Breast epithelium (tissue), 4 donors: Measurements from ENCODE around the gene LIMCH1. TPM values are rescaled to one million over a fixed set of nuclear protein-coding genes. Genes with fewer than 3 reads are reported as not detected.

Experiments
- DNase-seq, 2 donors: peaks; one replicate each; pipeline ENCODE4 v3.0.0-alpha.2; 2019; ENCODE audit warnings: low spot score in 2 of 2
- H3K27ac ChIP-seq, 2 donors: fragments of 200-600 bp; sonication (generic) in 1 of 2; one replicate each; pipeline ENCODE4 v1.5.1; 2016 to 2019; ENCODE audit warnings: mild to moderate bottlenecking in 1 of 2
- H3K27me3 ChIP-seq, 2 donors: fragments of 200-600 bp; sonication (generic) in 1 of 2; one replicate each; pipeline versions ENCODE4 v1.5.1 to v1.6.0; 2017 to 2019; ENCODE audit warnings: control low read depth in 1 of 2, mild to moderate bottlenecking in 1 of 2
- H3K36me3 ChIP-seq: fragments of 200-600 bp; one replicate; pipeline ENCODE4 v1.5.1; 2019
- H3K4me1 ChIP-seq, 2 donors: fragments of 200-600 bp; sonication (generic); one replicate each; pipeline ENCODE4 v1.5.1; 2016 to 2019; ENCODE audit warnings: control low read depth in 1 of 2
- H3K4me3 ChIP-seq, 3 donors: fragments of 200-600 bp; sonication (generic); 1 replicate in 2 of 3; 2 replicates in 1 of 3; pipeline ENCODE4 v1.5.1; 2016 to 2019; ENCODE audit warnings: mild to moderate bottlenecking in 3 of 3, moderate library complexity in 2 of 3
- H3K9me3 ChIP-seq, 2 donors: fragments of 200-600 bp; sonication (generic) in 1 of 2; one replicate each; pipeline ENCODE4 v1.5.1; 2016 to 2019; ENCODE audit warnings: control low read depth in 1 of 2
- POLR2A ChIP-seq: fragments of 450-650 bp; IDR thresholded peaks from one replicate; pipeline ENCODE4 v1.6.1; 2016; ENCODE audit warnings: antibody characterized with exemption, mild to moderate bottlenecking, moderate library complexity
- POLR2AphosphoS5 ChIP-seq, 3 donors: sonication (generic); formaldehyde crosslinking; IDR thresholded peaks; one replicate each; pipeline ENCODE4 v1.6.1; 2017; ENCODE audit warnings: antibody characterized with exemption in 3 of 3
- intact Hi-C: fragments of 100-400 bp; cut with DNase I; formaldehyde crosslinking; loops from one replicate; pipeline ENCODE4 v1.15.1; 2023; ENCODE audit warnings: low total_unique reads
- total RNA-seq, 3 donors: library from RNA; depleted of rRNA; stranded (reverse); fragments of >200 nt; gene quantifications; one replicate each; pipeline ENCODE4 v1.1.0, GENCODE V29; 2016
- TF ChIP-seq, protein P1 (sequence below), 3 donors: fragments of 450-650 bp; IDR thresholded peaks; one replicate each; pipeline ENCODE4 v1.5.1; 2016 to 2017; ENCODE audit warnings: antibody characterized with exemption in 3 of 3, mild to moderate bottlenecking in 3 of 3, moderate library complexity in 3 of 3

Gene LIMCH1
- total RNA-seq, 3 donors from 2014 or later = 34.6 to 72.2 (median 71.8) TPM

DNA sequence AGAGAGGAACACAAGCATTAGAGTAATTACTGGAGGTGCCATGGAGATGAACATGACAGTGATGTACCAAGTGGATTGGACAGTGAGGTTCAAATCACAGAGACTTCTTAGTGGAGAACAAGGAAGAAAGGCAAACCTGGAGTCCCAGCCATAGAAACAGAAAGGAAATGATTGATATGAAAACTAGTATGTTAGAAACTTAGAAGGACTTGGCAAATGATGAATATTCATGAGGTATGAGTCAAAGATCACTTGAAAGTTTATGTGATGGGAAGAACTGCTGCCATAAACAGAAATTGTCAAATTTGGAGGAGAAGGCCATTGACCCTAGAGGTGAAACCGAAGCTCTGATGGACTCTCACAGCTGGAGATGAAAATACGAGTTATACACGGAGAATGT, 122.4 kb downstream of the LIMCH1 start:
- Histone ChIP-seq H3K9me3 (no peaks in the 10 kb centered on the region), H3K4me1 (no peaks in the 10 kb centered on the region), H3K27ac (no peak overlapping the region), H3K36me3 (no peaks in the 10 kb centered on the region), H3K27me3 (no peaks in the 10 kb centered on the region), H3K4me3 (no peak overlapping the region)
- DNase-seq = no peak
- intact Hi-C loops = no loop called here
- TF ChIP-seq POLR2A (no peak), POLR2AphosphoS5 (IDR thresholded peaks at IDR 0.05) (no peak)
- TF ChIP-seq, protein P1, sequence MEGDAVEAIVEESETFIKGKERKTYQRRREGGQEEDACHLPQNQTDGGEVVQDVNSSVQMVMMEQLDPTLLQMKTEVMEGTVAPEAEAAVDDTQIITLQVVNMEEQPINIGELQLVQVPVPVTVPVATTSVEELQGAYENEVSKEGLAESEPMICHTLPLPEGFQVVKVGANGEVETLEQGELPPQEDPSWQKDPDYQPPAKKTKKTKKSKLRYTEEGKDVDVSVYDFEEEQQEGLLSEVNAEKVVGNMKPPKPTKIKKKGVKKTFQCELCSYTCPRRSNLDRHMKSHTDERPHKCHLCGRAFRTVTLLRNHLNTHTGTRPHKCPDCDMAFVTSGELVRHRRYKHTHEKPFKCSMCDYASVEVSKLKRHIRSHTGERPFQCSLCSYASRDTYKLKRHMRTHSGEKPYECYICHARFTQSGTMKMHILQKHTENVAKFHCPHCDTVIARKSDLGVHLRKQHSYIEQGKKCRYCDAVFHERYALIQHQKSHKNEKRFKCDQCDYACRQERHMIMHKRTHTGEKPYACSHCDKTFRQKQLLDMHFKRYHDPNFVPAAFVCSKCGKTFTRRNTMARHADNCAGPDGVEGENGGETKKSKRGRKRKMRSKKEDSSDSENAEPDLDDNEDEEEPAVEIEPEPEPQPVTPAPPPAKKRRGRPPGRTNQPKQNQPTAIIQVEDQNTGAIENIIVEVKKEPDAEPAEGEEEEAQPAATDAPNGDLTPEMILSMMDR (IDR thresholded peaks at IDR 0.05) = no peak

DNA sequence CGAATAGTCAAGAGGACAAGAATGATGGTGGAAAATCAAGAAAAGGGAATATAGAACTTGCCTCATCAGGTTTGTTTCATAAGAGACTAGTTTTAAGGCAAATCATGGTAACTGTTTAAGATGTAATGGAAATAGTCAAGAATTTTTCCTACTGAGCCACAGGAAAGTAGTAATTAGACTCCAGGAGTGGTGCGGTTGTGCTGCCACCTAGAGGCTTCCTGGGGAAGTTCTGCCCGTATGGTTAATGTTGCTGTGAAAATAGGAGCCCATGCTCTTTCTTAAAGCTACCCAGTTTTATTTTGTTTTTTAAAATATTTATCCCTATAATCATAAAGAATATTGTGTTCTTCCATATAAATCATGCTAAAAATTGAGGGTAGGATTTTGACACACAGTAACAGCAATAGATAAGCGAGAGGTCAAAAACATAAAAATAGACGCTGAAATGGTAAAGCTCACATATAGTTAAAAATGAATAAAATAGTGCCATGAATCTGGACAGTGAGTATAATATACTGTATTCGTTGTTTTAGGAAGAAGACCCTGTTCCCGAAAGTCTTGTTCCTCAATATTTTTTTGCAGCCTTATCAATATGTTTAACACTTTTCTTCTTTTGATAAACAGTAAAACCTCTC, 123.6 kb downstream of the LIMCH1 start:
- H3K36me3 ChIP-seq = no peaks in the 10 kb centered on the region
- TF ChIP-seq, protein P1 (IDR thresholded peaks at IDR 0.05) = peak; percentile 78 to 88 (median 81)
- TF ChIP-seq POLR2A = no peak
- TF ChIP-seq POLR2AphosphoS5 (IDR thresholded peaks at IDR 0.05) = no peak
- intact Hi-C loops = no loop called here
- no peaks in the 10 kb centered on the region for H3K9me3 ChIP-seq
- H3K4me3 ChIP-seq = no peak overlapping the region
- no peak overlapping the region for H3K27ac ChIP-seq
- H3K27me3 ChIP-seq = no peaks in the 10 kb centered on the region
- H3K4me1 ChIP-seq = no peaks in the 10 kb centered on the region
- peak; percentile 29 to 75 for DNase-seq

DNA sequence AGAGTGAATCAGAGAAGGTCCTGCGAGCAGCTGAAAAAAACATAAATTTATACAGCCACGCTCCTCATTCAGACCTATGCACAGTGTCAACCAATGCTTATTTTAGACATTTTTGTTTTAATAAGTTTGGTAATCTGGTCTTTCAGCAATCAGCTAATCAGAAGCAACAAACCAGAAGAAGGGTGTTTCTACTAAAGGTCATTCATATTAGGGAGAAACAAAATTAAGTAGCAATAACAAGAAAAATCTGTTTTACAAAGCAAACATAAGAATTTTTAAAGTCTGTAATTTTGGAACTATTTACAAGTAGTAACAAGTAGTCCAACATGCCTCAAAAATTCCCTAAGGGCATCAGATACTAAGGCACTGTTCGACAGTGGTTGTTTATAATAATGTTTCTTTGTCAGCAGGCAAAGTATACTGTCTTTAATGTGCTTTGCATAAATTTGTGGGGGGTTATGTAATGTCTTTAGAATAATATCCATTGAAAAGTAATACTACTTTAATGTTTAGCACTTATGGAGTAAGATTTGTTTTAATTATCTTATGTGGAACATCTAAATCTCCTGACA, 127.8 kb downstream of the LIMCH1 start:
- intact Hi-C loops = no loop called here
- no peak for DNase-seq
- Histone ChIP-seq H3K4me3 (no peak overlapping the region), H3K36me3 (peaks cover 3% of the 10 kb centered on the region), H3K27ac (no peak overlapping the region), H3K4me1 (no peaks in the 10 kb centered on the region), H3K27me3 (no peaks in the 10 kb centered on the region), H3K9me3 (no peaks in the 10 kb centered on the region)
- TF ChIP-seq POLR2AphosphoS5 (IDR thresholded peaks at IDR 0.05) (no peak), POLR2A (no peak)
- TF ChIP-seq, protein P1 (IDR thresholded peaks at IDR 0.05) = no peak

DNA sequence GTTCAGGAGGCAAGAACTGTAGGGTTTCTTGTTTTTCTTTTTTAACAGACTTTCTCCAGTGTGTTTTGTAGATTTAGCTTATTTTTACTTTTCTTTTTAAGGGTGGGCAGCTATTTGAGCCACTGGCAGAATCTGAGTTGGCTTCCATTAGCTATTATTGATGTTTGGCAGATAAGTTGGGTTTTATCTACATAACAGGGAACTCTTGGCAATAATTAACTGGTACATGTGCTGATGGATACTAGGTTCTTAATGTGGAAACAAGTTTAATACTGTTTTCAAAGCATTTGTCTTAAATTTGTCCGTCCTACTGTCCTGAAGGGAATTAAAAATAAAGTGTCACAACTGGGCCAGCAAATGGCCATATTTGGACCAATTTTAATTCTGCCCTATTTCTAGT, 130.1 kb downstream of the LIMCH1 start:
- Histone ChIP-seq H3K36me3 (peaks cover 3% of the 10 kb centered on the region), H3K4me1 (no peaks in the 10 kb centered on the region), H3K27me3 (no peaks in the 10 kb centered on the region), H3K4me3 (no peak overlapping the region), H3K27ac (no peak overlapping the region), H3K9me3 (no peaks in the 10 kb centered on the region)
- no peak for DNase-seq
- TF ChIP-seq POLR2A = no peak
- TF ChIP-seq, protein P1 (IDR thresholded peaks at IDR 0.05) = no peak
- TF ChIP-seq POLR2AphosphoS5 (IDR thresholded peaks at IDR 0.05) = no peak
- intact Hi-C loops = no loop called here

DNA sequence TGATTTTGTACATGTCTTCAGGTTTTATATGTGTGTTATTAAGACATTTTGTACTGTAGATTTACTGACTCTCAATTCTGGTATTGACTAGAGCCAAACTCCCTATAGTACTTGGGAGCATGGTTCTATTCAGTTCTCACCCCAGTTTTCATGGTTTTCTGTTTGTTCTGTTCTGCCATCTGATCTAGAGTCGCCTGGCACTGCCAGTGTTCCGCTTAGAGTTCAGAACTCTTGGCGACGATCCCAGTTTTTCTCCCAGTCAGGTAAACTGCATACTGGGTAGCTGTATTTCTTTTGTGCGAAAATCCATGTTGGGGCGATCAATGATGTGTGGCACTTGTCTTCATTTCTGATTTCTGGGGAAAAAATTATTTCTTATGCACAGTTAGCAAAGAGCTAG, 132.6 kb downstream of the LIMCH1 start:
- TF ChIP-seq POLR2A (no peak), POLR2AphosphoS5 (IDR thresholded peaks at IDR 0.05) (no peak)
- TF ChIP-seq, protein P1 (IDR thresholded peaks at IDR 0.05) = no peak
- Histone ChIP-seq H3K4me3 (no peak overlapping the region), H3K36me3 (peaks cover 3% of the 10 kb centered on the region), H3K4me1 (no peaks in the 10 kb centered on the region), H3K27ac (no peak overlapping the region), H3K27me3 (no peaks in the 10 kb centered on the region), H3K9me3 (no peaks in the 10 kb centered on the region)
- no peak for DNase-seq
- intact Hi-C loops = no loop called here
